ENCODE measurements around the gene BRD3OS. TPM values are rescaled to one million over a fixed set of nuclear protein-coding genes. Genes with fewer than 3 reads are reported as not detected.

Gene BRD3OS
- total RNA-seq, 1 experiment from 2014 or later: 13.3 TPM

- CTCF ChIA-PET: interaction anchor here (1.6 kb wide), 1 partner anchor 31 kb away, joined by 4 read pairs; no protein-coding TSS in a partner anchor
- peak within 1 kb of the TSS; percentile 74 for H3K27ac Mint-ChIP-seq (ENCODE audit: low read depth, unreplicated experiment)
- TF ChIP-seq, protein P1, sequence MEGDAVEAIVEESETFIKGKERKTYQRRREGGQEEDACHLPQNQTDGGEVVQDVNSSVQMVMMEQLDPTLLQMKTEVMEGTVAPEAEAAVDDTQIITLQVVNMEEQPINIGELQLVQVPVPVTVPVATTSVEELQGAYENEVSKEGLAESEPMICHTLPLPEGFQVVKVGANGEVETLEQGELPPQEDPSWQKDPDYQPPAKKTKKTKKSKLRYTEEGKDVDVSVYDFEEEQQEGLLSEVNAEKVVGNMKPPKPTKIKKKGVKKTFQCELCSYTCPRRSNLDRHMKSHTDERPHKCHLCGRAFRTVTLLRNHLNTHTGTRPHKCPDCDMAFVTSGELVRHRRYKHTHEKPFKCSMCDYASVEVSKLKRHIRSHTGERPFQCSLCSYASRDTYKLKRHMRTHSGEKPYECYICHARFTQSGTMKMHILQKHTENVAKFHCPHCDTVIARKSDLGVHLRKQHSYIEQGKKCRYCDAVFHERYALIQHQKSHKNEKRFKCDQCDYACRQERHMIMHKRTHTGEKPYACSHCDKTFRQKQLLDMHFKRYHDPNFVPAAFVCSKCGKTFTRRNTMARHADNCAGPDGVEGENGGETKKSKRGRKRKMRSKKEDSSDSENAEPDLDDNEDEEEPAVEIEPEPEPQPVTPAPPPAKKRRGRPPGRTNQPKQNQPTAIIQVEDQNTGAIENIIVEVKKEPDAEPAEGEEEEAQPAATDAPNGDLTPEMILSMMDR (IDR thresholded peaks at IDR 0.05; ENCODE audit: unreplicated experiment): no peak
- H3K36me3 Mint-ChIP-seq (ENCODE audit: insufficient read depth, unreplicated experiment): no peaks in the 10 kb centered on the region
- POLR2A ChIA-PET: interaction anchor here (0.9 to 1.6 kb wide), 11 partner anchors 12 to 187 kb away, joined by 3 to 6 read pairs (median 5); partner anchors contain the start of genes BRD3OS and WDR5
- peak within 1 kb of the TSS; percentile 81 for H3K4me3 Mint-ChIP-seq (ENCODE audit: unreplicated experiment)
- DNase-seq (ENCODE audit: unreplicated experiment): peak; percentile 86
- H3K4me1 Mint-ChIP-seq (ENCODE audit: insufficient read depth, unreplicated experiment): no peaks in the 10 kb centered on the region
- BruUV-seq (replicated peaks): no TSS peak
- H3K9me3 Mint-ChIP-seq (ENCODE audit: unreplicated experiment): no peaks in the 10 kb centered on the region
- peaks cover 20% of the 10 kb centered on the region for H3K27me3 Mint-ChIP-seq (ENCODE audit: insufficient read depth, unreplicated experiment)
- intact Hi-C loops (cut with micrococcal nuclease): no loop called here
Measured at GRCh38 chr9:134067904-134068743, 42.8 kb downstream of the BRD3OS start, which contains the start of gene BRD3. Gene BRD3, minus strand, starts transcription at chr9:134068026. Its CDS starts 14,549 bp downstream, at chr9:134053477.

- intact Hi-C loops (cut with micrococcal nuclease): no loop called here
- no peaks in the 10 kb centered on the region for H3K9me3 Mint-ChIP-seq (ENCODE audit: unreplicated experiment)
- no peaks in the 10 kb centered on the region for H3K36me3 Mint-ChIP-seq (ENCODE audit: insufficient read depth, unreplicated experiment)
- DNase-seq (ENCODE audit: unreplicated experiment): no peak
- ChIA-PET POLR2A (interaction anchor here (0.9 to 1.6 kb wide), 12 partner anchors 13 to 188 kb away, joined by 3 to 6 read pairs (median 5); partner anchors contain the start of genes BRD3OS and WDR5), CTCF (interaction anchor here (0.5 to 1.6 kb wide), 2 partner anchors 30 to 908 kb away, joined by 4 read pairs; no protein-coding TSS in a partner anchor)
- TF ChIP-seq, protein P1 (IDR thresholded peaks at IDR 0.05; ENCODE audit: unreplicated experiment): no peak
- no peaks in the 10 kb centered on the region for H3K4me1 Mint-ChIP-seq (ENCODE audit: insufficient read depth, unreplicated experiment)
- BruUV-seq (replicated peaks): no TSS peak
- H3K27ac Mint-ChIP-seq (ENCODE audit: low read depth, unreplicated experiment): peak overlapping the region; percentile 59
- H3K4me3 Mint-ChIP-seq (ENCODE audit: unreplicated experiment): peak overlapping the region; percentile 75
- peaks cover 28% of the 10 kb centered on the region for H3K27me3 Mint-ChIP-seq (ENCODE audit: insufficient read depth, unreplicated experiment)
Measured at GRCh38 chr9:134068744-134069479, 43.6 kb downstream of the BRD3OS start.

- H3K27ac Mint-ChIP-seq (ENCODE audit: low read depth, unreplicated experiment): peak overlapping the region; percentile 59
- no peaks in the 10 kb centered on the region for H3K4me1 Mint-ChIP-seq (ENCODE audit: insufficient read depth, unreplicated experiment)
- POLR2A ChIA-PET: interaction anchor here (0.9 to 1.6 kb wide), 12 partner anchors 13 to 125 kb away, joined by 3 to 6 read pairs (median 5); partner anchors contain the start of genes BRD3OS and WDR5
- H3K4me3 Mint-ChIP-seq (ENCODE audit: unreplicated experiment): peak overlapping the region; percentile 75
- intact Hi-C loops (cut with micrococcal nuclease): no loop called here
- TF ChIP-seq, protein P1 (IDR thresholded peaks at IDR 0.05; ENCODE audit: unreplicated experiment): no peak
- H3K9me3 Mint-ChIP-seq (ENCODE audit: unreplicated experiment): no peaks in the 10 kb centered on the region
- H3K27me3 Mint-ChIP-seq (ENCODE audit: insufficient read depth, unreplicated experiment): peaks cover 36% of the 10 kb centered on the region
- no peaks in the 10 kb centered on the region for H3K36me3 Mint-ChIP-seq (ENCODE audit: insufficient read depth, unreplicated experiment)
- BruUV-seq (replicated peaks): no TSS peak
- DNase-seq (ENCODE audit: unreplicated experiment): no peak
- CTCF ChIA-PET: interaction anchor here (1.6 kb wide), 1 partner anchor 29 kb away, joined by 4 read pairs; no protein-coding TSS in a partner anchor
Measured at GRCh38 chr9:134069480-134070399, 44.5 kb downstream of the BRD3OS start.

Data from MCF 10A (cell line).